Activated T-helper 17 cell treated with anti-CD3 and anti-CD28 coated beads, Interleukin-2, amount 50 U/mL, for 72 hours (primary cell): Measurements from ENCODE around the gene NSD2. TPM values are rescaled to one million over a fixed set of nuclear protein-coding genes. Genes with fewer than 3 reads are reported as not detected.
"Not testable (repeated sequence)": the region's sequence is repeated elsewhere in the genome, so short reads cannot be mapped to it uniquely, and the experiment has no call there.

ENCODE experiments used
- ATAC-seq: fragments of 150-1000 bp; cut with Tn5 transposase; replicated peaks from 2 replicates; pipeline ENCODE4 v1.10.0; 2021; ENCODE audit warnings: mild to moderate bottlenecking, moderate library complexity
- H3K27ac Mint-ChIP-seq: one replicate; pipeline ENCODE4 v1.8.0; 2022; ENCODE audit warnings: mixed read lengths
- H3K27me3 Mint-ChIP-seq: one replicate; pipeline ENCODE4 v1.8.0; 2022; ENCODE audit warnings: mixed read lengths
- H3K36me3 Mint-ChIP-seq: one replicate; pipeline ENCODE4 v1.8.0; 2022; ENCODE audit warnings: low read depth, mild to moderate bottlenecking, mixed read lengths
- H3K4me1 Mint-ChIP-seq: one replicate; pipeline ENCODE4 v1.8.0; 2022; ENCODE audit warnings: mixed read lengths
- H3K4me3 Mint-ChIP-seq: one replicate; pipeline ENCODE4 v1.8.0; 2022; ENCODE audit warnings: mild to moderate bottlenecking, mixed read lengths
- H3K9me3 Mint-ChIP-seq: one replicate; pipeline ENCODE4 v1.8.0; 2022; ENCODE audit warnings: mixed read lengths
- total RNA-seq, 2 donors: library from RNA; stranded (reverse); gene quantifications; one replicate each; pipeline ENCODE4 v1.2.3, GENCODE V29; 2022

NSD2 gene
- total RNA-seq, 2 donors from 2014 or later = 187 to 239 TPM

DNA sequence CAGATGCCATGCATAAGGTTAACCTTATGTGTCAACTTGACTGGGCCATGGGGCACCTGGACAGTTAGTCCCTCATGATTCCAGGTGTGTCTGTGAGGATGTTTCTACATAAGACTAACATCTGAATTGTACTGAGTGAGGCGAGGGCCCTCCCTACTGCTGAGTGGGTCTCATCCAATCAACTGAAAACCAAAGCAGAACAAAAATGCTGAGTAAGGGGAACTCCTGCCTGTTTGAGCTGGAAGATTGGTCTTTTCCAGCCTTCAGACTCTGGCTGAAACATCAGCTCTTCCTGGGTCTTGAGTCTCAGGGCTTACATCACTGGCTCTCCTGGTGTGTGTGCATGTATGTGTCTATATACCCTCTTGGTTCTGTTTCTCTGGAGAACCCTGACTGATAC is 123.7 kb downstream of the NSD2 start:
- no peaks in the 10 kb centered on the region for H3K27me3 Mint-ChIP-seq
- peaks cover 10% of the 10 kb centered on the region for H3K9me3 Mint-ChIP-seq
- no peak for ATAC-seq
- peaks cover 64% of the 10 kb centered on the region for H3K36me3 Mint-ChIP-seq
- peaks cover 24% of the 10 kb centered on the region for H3K4me1 Mint-ChIP-seq
- no peak overlapping the region for H3K4me3 Mint-ChIP-seq
- H3K27ac Mint-ChIP-seq = no peak overlapping the region

DNA sequence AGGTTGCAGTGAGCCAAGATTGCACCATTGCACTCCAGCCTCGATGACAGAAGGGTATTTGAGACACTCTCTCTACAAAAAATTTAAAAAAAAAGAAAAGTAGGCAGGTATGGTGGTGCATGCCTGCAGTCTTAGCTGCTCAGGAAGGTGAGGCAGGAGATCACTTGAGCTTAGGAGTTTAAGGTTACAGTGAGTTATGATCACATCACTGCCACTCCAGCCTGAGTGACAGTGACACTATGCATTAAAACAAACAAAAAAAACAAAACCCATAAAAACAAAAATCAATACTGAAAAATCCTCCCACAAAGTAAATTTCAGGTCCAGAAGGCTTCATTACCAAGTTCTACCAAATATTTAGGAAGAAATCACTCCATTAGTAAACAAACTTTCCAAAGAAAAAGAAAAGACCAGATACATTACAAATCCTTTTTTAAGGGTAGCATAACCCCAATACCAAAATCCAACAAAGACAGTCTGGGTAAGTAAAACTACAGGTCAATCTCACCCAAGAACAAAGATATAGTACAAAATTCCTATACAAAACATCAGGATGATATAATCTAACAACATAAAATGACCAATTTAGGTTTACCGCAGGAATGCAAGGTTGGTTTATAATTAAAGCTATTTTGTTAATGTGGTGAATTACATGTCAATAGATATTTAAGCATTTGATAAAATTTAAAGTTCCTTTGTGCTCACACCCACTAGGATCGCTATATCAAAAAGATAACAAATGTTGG is 125.8 kb downstream of the NSD2 start:
- peaks cover 31% of the 10 kb centered on the region for H3K4me1 Mint-ChIP-seq
- ATAC-seq = no peak
- peak overlapping the region; percentile 46 for H3K27ac Mint-ChIP-seq
- H3K9me3 Mint-ChIP-seq = peaks cover 17% of the 10 kb centered on the region
- no peaks in the 10 kb centered on the region for H3K27me3 Mint-ChIP-seq
- no peak overlapping the region for H3K4me3 Mint-ChIP-seq
- H3K36me3 Mint-ChIP-seq = peaks cover 67% of the 10 kb centered on the region

DNA sequence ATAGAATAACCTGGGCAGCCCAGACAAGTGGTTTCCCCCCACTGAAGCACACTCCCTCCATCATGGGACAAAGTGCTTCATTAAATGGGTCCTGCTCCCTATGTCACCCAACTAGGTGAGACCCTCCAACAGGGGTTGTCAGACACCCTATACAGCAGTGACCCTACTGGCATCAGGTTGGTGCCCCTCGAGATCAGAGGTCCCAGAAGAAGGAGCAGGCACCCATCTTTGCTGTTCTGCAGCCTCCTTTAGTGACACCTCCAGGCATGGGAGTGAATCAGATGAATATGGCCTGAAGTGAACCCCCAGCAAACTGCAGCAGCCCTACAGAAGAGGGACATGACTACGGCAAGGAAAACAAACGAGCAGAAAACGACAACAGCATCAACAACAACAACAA is 126.5 kb downstream of the NSD2 start:
- no peak overlapping the region for H3K4me3 Mint-ChIP-seq
- no peaks in the 10 kb centered on the region for H3K27me3 Mint-ChIP-seq
- no peak for ATAC-seq
- peaks cover 17% of the 10 kb centered on the region for H3K9me3 Mint-ChIP-seq
- H3K27ac Mint-ChIP-seq = no peak overlapping the region
- H3K4me1 Mint-ChIP-seq = peaks cover 37% of the 10 kb centered on the region
- H3K36me3 Mint-ChIP-seq = peaks cover 73% of the 10 kb centered on the region

DNA sequence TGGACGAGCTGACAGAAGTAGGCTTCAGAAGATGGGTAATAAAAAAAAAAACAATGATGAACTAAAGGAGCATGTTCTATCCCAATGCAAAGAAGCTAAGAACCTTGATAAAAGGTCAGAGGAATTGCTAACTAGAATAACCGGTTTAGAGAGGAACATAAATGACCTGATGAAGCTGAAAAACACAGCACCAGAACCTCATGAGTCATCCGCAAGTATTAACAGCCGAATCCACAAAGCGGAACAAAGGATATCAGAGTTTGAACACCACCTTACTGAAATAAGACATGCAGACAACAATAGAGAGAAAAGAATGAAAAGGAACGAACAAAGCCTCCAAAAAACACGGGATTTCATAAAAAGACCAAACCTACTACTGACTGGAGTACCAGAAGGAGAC is 127.1 kb downstream of the NSD2 start:
- peaks cover 17% of the 10 kb centered on the region for H3K9me3 Mint-ChIP-seq
- H3K4me3 Mint-ChIP-seq = no peak overlapping the region
- ATAC-seq = no peak
- no peak overlapping the region for H3K27ac Mint-ChIP-seq
- peaks cover 43% of the 10 kb centered on the region for H3K4me1 Mint-ChIP-seq
- H3K27me3 Mint-ChIP-seq = no peaks in the 10 kb centered on the region
- peaks cover 79% of the 10 kb centered on the region for H3K36me3 Mint-ChIP-seq

DNA sequence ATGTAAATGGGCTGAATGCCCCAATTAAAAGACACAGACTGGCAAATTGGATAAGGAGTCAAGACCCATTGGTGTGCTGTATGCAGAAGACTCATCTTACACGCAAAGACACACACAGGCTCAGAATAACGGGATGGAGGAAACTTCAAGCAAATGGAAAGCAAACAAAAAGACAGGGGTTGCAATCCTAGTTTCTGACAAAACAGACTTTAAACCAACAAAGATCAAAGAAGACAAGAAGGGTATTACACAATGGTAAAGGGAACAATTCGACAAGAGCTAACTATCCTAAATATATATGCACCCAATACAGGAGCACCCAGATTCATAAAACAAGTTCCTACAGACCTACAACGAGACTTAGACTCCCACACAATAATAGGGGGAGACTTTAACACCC is 128.1 kb downstream of the NSD2 start:
- not testable (repeated sequence) for ATAC-seq, H3K27ac Mint-ChIP-seq, H3K4me3 Mint-ChIP-seq, H3K27me3 Mint-ChIP-seq
- H3K4me1 Mint-ChIP-seq = peaks cover 45% of the 10 kb centered on the region
- peaks cover 17% of the 10 kb centered on the region for H3K9me3 Mint-ChIP-seq
- peaks cover 89% of the 10 kb centered on the region for H3K36me3 Mint-ChIP-seq

DNA sequence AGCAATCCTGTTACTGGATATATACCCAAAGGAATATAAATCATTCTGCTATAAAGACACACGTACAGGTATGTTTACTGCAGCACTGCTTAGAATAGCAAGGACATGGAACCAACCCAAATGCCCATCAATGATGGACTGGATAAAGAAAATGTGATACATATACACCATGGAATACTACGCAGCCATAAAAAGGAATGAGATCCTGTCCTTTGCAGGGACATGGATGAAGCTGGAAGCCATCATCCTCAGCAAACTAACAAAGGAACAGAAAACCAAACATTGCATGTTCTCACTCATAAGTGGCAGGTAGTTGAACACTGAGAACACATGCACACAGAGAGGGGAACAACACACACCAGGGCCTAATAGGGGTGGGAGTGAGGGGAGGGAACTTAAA is 132.2 kb downstream of the NSD2 start:
- not testable (repeated sequence) for H3K27me3 Mint-ChIP-seq, ATAC-seq, H3K27ac Mint-ChIP-seq, H3K4me3 Mint-ChIP-seq
- Mint-ChIP-seq H3K9me3 (peaks cover 11% of the 10 kb centered on the region), H3K36me3 (peaks cover 90% of the 10 kb centered on the region), H3K4me1 (peaks cover 41% of the 10 kb centered on the region)

DNA sequence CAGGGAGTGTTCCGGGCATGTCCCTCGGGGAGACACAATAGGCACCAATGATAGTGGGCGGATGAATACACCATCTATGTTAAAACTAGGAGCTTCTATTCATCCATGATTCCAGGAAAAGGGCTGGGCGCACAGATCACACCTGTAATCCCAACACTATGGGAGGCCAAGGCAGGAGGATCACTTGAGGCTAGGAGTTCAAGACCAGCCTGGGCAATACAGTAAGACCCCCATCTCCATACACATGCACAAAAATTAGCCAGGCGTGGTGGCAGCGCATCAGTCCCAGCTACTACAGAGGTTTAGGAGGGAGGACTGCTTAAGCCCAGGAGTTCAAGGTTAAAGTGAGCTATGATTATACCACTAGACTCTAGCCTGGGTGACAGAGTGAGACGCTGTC is 135.2 kb downstream of the NSD2 start:
- Mint-ChIP-seq H3K4me3 (peak overlapping the region; percentile 90), H3K27ac (no peak overlapping the region), H3K36me3 (peaks cover 60% of the 10 kb centered on the region), H3K27me3 (no peaks in the 10 kb centered on the region), H3K9me3 (no peaks in the 10 kb centered on the region), H3K4me1 (peaks cover 38% of the 10 kb centered on the region)
- ATAC-seq = no peak

DNA sequence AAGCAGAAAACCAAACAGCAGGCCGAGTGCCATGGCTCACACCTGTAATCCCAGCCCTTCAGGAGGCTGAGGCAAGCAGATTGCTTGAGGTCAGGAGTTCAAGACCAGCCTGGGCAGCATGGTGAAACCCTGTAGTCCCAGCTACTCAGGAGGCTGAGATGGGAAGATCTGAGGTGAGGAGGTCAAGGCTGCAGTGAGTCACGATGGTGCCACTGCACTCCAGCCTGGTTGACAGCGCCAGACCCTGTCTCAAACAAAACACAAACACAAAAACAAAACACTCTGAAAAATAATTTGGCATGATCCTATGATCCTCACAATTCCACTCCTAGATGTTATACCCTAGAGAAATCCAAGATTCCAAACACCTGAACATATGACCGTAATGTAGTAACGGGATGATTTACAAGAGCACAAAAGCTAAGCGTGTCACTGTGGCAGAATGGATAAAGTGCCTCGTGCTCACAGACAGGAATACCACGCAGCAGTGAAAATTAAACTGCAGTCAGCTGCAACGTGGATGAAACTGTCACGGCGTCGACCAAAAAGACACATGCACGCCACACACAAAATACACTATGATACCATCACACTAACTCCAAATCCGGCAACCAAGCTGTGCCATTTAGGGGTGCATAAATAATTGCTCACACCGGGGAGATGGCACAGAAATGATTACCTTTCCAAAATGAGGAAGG is 135.9 kb downstream of the NSD2 start:
- no peak for ATAC-seq
- H3K9me3 Mint-ChIP-seq = no peaks in the 10 kb centered on the region
- H3K27me3 Mint-ChIP-seq = no peaks in the 10 kb centered on the region
- peak overlapping the region; percentile 90 for H3K4me3 Mint-ChIP-seq
- peaks cover 38% of the 10 kb centered on the region for H3K4me1 Mint-ChIP-seq
- H3K27ac Mint-ChIP-seq = peak overlapping the region; percentile 93
- H3K36me3 Mint-ChIP-seq = peaks cover 53% of the 10 kb centered on the region

DNA sequence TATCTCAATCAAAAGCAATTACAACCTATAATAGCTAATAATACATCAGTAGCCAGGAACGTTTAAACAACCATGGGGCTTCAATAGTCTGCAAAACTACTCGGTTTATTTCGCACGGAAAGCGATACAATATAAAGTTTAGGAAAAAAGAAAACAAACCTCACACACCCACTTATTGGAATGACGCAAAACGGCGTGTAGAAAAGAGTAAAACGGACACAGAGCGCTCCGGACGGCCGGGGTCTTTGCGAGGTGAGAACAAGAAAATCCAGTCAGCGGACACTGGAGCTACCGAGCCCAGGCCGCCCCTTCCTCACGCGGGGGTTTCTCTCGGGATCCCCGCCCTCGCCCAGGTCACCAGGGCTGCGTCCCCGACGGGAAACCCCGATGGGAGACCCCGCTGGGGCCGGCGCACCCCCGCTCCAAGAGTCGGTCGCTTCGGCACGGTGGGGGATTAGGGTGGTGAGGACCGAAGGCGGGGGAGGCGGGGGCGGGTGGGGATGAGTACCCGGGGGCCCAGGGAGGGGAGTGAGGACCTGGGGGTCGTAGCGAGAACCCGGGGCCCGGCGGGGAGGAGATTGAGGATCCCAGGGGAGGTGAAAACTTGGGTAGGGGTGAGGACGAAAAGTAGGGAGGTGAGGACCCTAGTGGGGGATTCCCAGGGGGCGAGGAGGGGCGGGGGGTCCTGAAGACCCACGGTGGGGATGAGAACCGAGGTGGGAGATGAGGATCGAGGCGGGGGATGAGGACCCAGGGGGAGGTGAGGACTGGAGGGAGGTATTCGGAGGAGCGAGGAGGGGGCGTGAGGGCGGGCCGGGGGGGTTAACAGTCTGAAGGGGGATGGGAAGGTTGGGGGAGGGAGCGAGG is 136.8 kb downstream of the NSD2 start:
- Mint-ChIP-seq H3K27ac (peak overlapping the region; percentile 93), H3K9me3 (no peaks in the 10 kb centered on the region), H3K27me3 (no peaks in the 10 kb centered on the region), H3K36me3 (peaks cover 44% of the 10 kb centered on the region), H3K4me3 (peak overlapping the region; percentile 90), H3K4me1 (peaks cover 29% of the 10 kb centered on the region)
- no peak for ATAC-seq

DNA sequence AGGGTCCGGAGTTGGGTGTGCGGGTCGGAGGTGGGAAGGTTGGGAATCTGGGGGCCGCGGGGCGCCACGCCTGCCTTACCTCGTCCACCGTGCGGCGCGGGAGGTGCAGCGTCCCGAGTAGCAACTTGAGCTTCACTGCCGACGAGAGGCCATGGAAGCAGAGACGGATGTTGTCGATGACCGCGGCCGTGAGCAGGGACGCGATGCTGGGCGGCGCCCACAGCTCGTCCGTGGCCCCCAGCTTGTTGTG is 137.4 kb downstream of the NSD2 start:
- no peaks in the 10 kb centered on the region for H3K27me3 Mint-ChIP-seq
- H3K27ac Mint-ChIP-seq = peak overlapping the region; percentile 87
- H3K4me1 Mint-ChIP-seq = peaks cover 24% of the 10 kb centered on the region
- H3K9me3 Mint-ChIP-seq = no peaks in the 10 kb centered on the region
- peak overlapping the region; percentile 90 for H3K4me3 Mint-ChIP-seq
- H3K36me3 Mint-ChIP-seq = peaks cover 38% of the 10 kb centered on the region
- ATAC-seq = no peak

DNA sequence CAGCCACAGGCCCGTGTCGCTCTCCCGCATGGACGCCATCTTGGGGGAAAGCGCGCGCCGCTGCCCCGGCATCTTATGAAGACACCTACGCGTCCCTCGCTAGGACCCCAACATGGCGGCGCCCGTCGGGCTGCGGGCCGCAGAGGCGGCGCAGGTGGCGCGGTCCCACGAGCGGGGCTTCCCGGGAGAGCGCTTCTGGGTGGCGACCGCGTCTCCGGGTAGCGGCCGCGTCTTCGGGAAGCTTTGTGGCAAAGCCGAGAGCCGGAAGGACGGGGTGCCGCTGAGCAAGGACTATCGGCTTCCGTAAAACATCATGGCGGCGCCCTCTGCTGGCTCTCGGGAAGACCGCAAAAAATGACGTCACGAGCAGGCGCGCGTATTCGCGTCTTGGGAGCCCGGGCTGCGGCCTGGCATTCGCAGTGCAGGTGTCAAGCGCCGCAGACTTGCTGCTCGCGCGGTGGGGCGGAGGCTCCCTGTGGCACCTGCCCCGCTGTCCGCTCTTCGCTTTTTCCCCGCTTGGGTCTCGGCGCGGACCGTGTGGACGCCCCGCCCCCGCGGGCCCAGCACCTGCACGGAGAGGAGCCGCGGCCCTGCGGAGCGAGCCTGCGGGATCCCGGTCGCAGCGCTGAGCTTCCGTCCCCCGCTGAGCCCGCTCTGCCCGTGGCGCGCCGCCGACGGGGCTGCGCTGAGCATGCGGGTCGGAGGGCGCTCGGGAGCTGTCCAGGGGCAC is 137.9 kb downstream of the NSD2 start, which contains the start of gene NELFA:
Gene NELFA, minus strand, starts transcription at position 54 of the 730 bp plus-strand sequence. Its CDS starts 15 bp downstream, at position 39.
- no peaks in the 10 kb centered on the region for H3K9me3 Mint-ChIP-seq

DNA sequence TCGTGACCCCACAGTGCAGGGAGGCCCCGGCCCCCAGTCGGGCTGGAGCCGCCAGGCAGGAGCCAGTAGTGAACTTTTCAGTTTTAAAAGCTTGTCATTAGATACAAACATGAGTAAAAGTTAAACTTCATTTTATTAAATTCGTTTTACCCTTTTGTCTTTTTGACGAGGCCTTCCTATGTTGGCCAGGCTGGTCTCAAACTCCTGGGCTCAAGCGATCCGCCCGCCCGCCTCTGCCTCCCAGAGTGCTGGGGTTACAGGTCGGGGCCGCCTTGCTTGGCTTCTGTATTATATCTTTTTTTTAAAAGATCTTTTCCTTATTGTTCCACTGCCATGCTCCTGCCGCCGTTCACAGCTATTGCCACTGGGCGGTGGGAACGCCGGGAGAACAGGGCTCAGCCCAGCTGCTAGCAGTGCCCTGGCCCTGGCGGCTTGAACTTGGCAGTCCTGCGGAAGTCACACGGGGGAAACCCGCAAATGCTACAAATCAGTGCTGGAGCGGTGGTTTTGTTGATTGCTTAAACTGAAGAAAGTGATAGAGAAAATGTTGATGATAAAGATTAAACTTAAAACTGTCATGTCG is 138.5 kb downstream of the NSD2 start:
- Mint-ChIP-seq H3K27me3 (no peaks in the 10 kb centered on the region), H3K9me3 (no peaks in the 10 kb centered on the region), H3K4me3 (peak overlapping the region; percentile 90), H3K27ac (peak overlapping the region; percentile 86), H3K36me3 (peaks cover 30% of the 10 kb centered on the region), H3K4me1 (peaks cover 24% of the 10 kb centered on the region)
- ATAC-seq = peak; percentile 44

More for the DNA sequence above, 137.9 kb downstream of the NSD2 start, which contains the start of gene NELFA:
- H3K4me1 Mint-ChIP-seq = peaks cover 24% of the 10 kb centered on the region
- peaks cover 33% of the 10 kb centered on the region for H3K36me3 Mint-ChIP-seq
- peak within 1 kb of the TSS; percentile 90 for H3K4me3 Mint-ChIP-seq
- H3K27me3 Mint-ChIP-seq = no peaks in the 10 kb centered on the region
- peak within 1 kb of the TSS; percentile 93 for H3K27ac Mint-ChIP-seq
- ATAC-seq = peak; percentile 84

DNA sequence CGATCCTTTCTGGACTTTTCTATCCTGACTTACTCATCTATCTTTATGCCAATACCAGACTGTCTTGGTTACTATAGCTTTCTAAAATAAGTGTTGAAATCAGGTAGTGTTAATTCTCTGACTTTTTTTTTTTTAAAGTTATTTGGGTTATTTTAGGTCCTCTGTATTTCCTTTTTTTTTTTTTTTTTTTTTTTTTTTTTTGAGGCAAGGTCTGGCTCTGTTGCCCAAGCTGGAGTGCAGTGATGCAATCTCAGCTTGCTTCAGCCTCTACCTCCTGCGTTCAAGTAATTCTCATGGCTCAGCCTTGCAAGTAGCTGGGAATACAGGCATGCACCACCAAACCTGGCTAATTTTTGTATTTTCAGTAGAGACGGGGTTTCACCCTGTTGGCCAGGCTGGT is 140.4 kb downstream of the NSD2 start:
- Mint-ChIP-seq H3K9me3 (no peaks in the 10 kb centered on the region), H3K27me3 (no peaks in the 10 kb centered on the region), H3K4me1 (peaks cover 16% of the 10 kb centered on the region), H3K36me3 (peaks cover 13% of the 10 kb centered on the region), H3K27ac (no peak overlapping the region), H3K4me3 (no peak overlapping the region)
- ATAC-seq = no peak

DNA sequence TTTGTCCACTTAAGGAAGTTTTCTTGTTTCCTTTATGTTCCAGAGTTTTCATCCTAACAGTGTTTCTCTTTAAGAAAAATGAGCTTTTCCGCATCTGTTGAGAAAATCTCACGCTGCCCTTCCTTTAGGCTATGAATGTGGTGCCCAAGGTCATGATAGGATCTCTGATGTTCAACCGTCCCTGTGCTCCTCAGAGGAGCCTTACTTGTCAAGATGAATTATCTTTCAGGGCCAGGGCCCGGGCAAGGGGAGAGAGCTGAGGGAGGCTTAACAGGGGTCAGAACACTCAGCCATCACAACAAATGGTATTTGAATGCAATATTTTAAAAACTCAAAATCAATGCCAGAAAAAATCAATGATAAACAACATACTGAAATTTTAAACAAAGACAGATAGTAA is 143.8 kb downstream of the NSD2 start:
- no peak for ATAC-seq
- peaks cover 8% of the 10 kb centered on the region for H3K27me3 Mint-ChIP-seq
- H3K4me3 Mint-ChIP-seq = no peak overlapping the region
- H3K36me3 Mint-ChIP-seq = no peaks in the 10 kb centered on the region
- H3K27ac Mint-ChIP-seq = no peak overlapping the region
- H3K9me3 Mint-ChIP-seq = no peaks in the 10 kb centered on the region
- H3K4me1 Mint-ChIP-seq = peaks cover 7% of the 10 kb centered on the region
